Activated CD4-positive, alpha-beta memory T cell treated with anti-CD3 and anti-CD28 coated beads, Interleukin-2, amount 10 ng/mL, durations not matched to agents 7 days and 5 days (primary cell): ENCODE measurements around the gene ING3. TPM values are rescaled to one million over a fixed set of nuclear protein-coding genes. Genes with fewer than 3 reads are reported as not detected.
A peak's percentile ranks its signal among the peaks of the same experiment; 100 is the strongest.

Source experiments
- CTCF ChIA-PET: fragments of 350-600 bp; sonication (Branson Sonifier 250); formaldehyde crosslinking; loops from one replicate; lab custom pipeline; 2021; ENCODE audit warnings: antibody characterized with exemption, inconsistent platforms; lab: Charles Lee
- POLR2A ChIA-PET: fragments of 350-600 bp; sonication (Branson Sonifier 250); formaldehyde crosslinking; loops from one replicate; lab custom pipeline; 2021; ENCODE audit warnings: antibody characterized with exemption; lab: Charles Lee
- DNase-seq: peaks from one replicate; pipeline ENCODE4 v3.0.0-alpha.2; 2020
- H3K27ac Mint-ChIP-seq: one replicate; pipeline ENCODE4 v1.8.0; 2021; ENCODE audit warnings: mild to moderate bottlenecking, mixed read lengths
- H3K27me3 Mint-ChIP-seq: one replicate; pipeline ENCODE4 v1.8.0; 2021; ENCODE audit warnings: mixed read lengths
- H3K36me3 Mint-ChIP-seq: one replicate; pipeline ENCODE4 v1.8.0; 2021; ENCODE audit warnings: low read depth, mixed read lengths
- H3K4me1 Mint-ChIP-seq: one replicate; pipeline ENCODE4 v1.8.0; 2021; ENCODE audit warnings: mixed read lengths
- H3K4me3 Mint-ChIP-seq: one replicate; pipeline ENCODE4 v1.8.0; 2021; ENCODE audit warnings: mild to moderate bottlenecking, mixed read lengths
- H3K9me3 Mint-ChIP-seq: one replicate; pipeline ENCODE4 v1.8.0; 2021; ENCODE audit warnings: mixed read lengths
- total RNA-seq, 2 experiments: library from RNA; stranded (reverse); gene quantifications; one replicate each; pipeline ENCODE4 v1.2.3, GENCODE V29; 2021

ING3 gene
- total RNA-seq, 2 experiments from 2014 or later, result 22.2 to 26.5 TPM

DNA sequence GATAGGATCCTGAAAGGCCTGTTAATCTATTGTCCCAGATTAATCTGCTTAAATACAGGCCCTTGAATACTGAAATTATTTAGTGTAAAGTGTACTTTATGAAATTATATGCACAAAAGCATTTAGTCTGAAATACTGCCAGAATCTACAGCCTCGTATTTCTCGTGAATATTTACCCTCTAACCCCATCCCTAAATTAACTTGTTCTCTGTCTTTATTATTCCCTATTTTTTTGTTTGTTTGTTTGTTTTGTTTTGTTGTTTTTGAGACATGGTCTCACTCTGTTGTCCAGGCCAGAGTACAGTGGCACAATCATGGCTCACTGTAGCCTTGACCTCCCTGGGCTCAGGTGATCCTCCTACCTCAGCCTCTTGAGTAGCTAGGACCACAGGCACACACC, 35.3 kb downstream of the ING3 start:
- Mint-ChIP-seq H3K36me3 (no peaks in the 10 kb centered on the region), H3K4me3 (no peak overlapping the region), H3K4me1 (peaks cover 43% of the 10 kb centered on the region), H3K27ac (no peak overlapping the region), H3K9me3 (no peaks in the 10 kb centered on the region), H3K27me3 (peaks cover 41% of the 10 kb centered on the region)
- CTCF ChIA-PET, result interaction anchor here (1.2 to 4.6 kb wide), 4 partner anchors 12 to 122 kb away, joined by 3 to 39 read pairs (median 10); partner anchors contain the start of gene ING3
- POLR2A ChIA-PET, result no interaction called here
- DNase-seq, result no peak

DNA sequence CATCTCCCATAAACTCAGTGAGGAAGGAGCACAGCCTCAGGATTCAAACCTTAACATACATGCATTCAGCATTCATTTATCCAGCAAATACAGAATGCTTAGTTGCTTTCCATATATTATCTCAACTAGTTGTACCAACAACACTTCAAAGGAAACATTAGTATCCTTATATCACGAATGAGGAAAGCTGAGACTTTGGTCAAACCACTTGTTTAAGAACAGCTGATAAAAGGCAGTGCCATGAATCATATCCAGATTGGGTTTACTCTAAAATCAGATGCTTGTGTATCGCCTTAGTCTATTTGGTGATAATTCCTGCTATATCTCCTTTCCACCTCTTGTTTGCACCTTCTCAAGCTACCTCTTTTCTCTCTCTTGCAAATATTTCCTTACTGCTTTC, 36.1 kb downstream of the ING3 start:
- no peak for DNase-seq
- ChIA-PET CTCF (interaction anchor here (1.0 to 4.6 kb wide), 14 partner anchors 8 to 344 kb away, joined by 3 to 39 read pairs (median 4); partner anchors contain the start of gene ING3), POLR2A (interaction anchor here (0.8 to 1.2 kb wide), 2 partner anchors 35 to 95 kb away, joined by 3 to 4 read pairs; no protein-coding TSS in a partner anchor)
- Mint-ChIP-seq H3K9me3 (no peaks in the 10 kb centered on the region), H3K4me3 (no peak overlapping the region), H3K36me3 (no peaks in the 10 kb centered on the region), H3K27me3 (peaks cover 44% of the 10 kb centered on the region), H3K27ac (no peak overlapping the region), H3K4me1 (peaks cover 37% of the 10 kb centered on the region)

DNA sequence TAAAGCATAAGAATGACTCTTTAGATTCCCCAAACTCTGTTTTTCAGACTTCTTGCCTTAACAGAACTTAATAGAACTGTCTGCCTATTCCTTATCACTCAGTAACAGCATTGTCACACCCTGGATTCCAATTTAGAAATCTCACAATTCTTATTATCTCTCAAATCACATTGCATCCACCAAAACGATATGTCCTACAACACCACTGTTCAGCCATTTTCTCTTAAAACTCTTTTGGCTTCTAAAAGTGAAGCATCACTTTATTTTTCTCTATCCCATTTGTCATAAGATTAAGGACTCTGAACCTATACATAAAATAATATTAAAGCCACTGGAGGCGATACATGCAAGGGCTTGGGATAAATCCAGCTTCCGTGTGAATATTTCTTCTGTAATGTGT, 36.7 kb downstream of the ING3 start:
- ChIA-PET CTCF (interaction anchor here (0.7 to 4.6 kb wide), 23 partner anchors 8 to 1007 kb away, joined by 3 to 39 read pairs (median 4); partner anchors contain the start of gene ING3), POLR2A (interaction anchor here (0.8 to 1.2 kb wide), 3 partner anchors 36 to 94 kb away, joined by 3 to 4 read pairs (median 3); no protein-coding TSS in a partner anchor)
- DNase-seq, result no peak
- H3K36me3 Mint-ChIP-seq, result no peaks in the 10 kb centered on the region
- no peak overlapping the region for H3K4me3 Mint-ChIP-seq
- no peak overlapping the region for H3K27ac Mint-ChIP-seq
- H3K4me1 Mint-ChIP-seq, result peaks cover 30% of the 10 kb centered on the region
- no peaks in the 10 kb centered on the region for H3K9me3 Mint-ChIP-seq
- peaks cover 47% of the 10 kb centered on the region for H3K27me3 Mint-ChIP-seq

- ChIA-PET CTCF (interaction anchor here (0.7 to 4.6 kb wide), 23 partner anchors 8 to 1007 kb away, joined by 3 to 39 read pairs (median 4); partner anchors contain the start of gene ING3), POLR2A (interaction anchor here (0.8 to 1.2 kb wide), 3 partner anchors 36 to 93 kb away, joined by 3 to 4 read pairs (median 3); no protein-coding TSS in a partner anchor)
- Mint-ChIP-seq H3K36me3 (no peaks in the 10 kb centered on the region), H3K9me3 (no peaks in the 10 kb centered on the region), H3K4me3 (peak overlapping the region; percentile 65), H3K27ac (no peak overlapping the region), H3K4me1 (peaks cover 24% of the 10 kb centered on the region), H3K27me3 (peaks cover 50% of the 10 kb centered on the region)
- peak; percentile 89 for DNase-seq
These were observed 37.4 kb downstream of the ING3 start for GRCh38 chr7:120987683-120988590.

DNA sequence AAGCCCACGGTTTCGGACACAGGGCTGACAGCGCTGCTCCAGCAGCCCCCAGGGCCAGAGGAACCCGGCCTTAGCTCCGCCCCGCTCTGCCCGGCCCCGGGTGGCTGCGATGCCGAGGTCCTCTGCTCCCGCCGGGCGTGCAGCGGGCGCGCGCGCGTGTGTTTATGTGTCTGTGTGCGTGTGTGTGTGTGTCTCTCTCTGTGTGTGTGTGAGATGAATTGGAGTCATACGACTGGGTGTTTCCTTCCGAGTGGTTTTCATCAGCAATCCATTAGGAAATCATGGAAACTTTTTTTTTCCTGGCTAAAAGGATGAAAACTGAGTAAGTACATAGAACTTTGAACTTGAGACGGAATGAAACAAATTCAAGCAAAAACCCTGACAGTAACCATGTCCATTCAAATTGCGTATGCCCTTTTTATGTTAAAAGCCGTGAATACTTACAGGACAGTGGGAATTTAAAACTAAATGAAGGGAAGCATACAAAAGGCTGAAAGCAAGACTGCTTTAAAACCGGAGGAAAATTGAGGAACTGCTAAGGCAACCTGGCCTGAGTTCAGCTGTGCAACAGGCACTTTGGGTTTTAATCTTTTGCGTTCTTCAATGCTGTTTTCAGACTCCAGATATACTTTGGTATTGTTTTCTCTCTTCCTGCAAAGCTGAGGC, 38.1 kb downstream of the ING3 start, which contains the start of gene CPED1:
CPED1 (plus strand) TSS at position 121 of the 666 bp plus-strand sequence. CDS start 911 bp downstream, outside the sequence.
- CTCF ChIA-PET, result interaction anchor here (0.7 to 4.6 kb wide), 15 partner anchors 10 to 120 kb away, joined by 3 to 39 read pairs (median 4); partner anchors contain the start of gene ING3
- H3K4me1 Mint-ChIP-seq, result peaks cover 23% of the 10 kb centered on the region
- DNase-seq, result peak; percentile 38
- peak within 1 kb of the TSS; percentile 65 for H3K4me3 Mint-ChIP-seq
- POLR2A ChIA-PET, result interaction anchor here (1.0 to 1.6 kb wide), 2 partner anchors 38 to 88 kb away, joined by 3 to 7 read pairs; partner anchors contain the start of gene ING3
- no peaks in the 10 kb centered on the region for H3K9me3 Mint-ChIP-seq
- H3K27ac Mint-ChIP-seq, result no peak within 1 kb of the TSS
- H3K27me3 Mint-ChIP-seq, result peaks cover 53% of the 10 kb centered on the region
- no peaks in the 10 kb centered on the region for H3K36me3 Mint-ChIP-seq

GRCh38 chr7:120989257-120990220, 39.0 kb downstream of the ING3 start:
- no peak for DNase-seq
- H3K27me3 Mint-ChIP-seq, result peaks cover 55% of the 10 kb centered on the region
- no peaks in the 10 kb centered on the region for H3K36me3 Mint-ChIP-seq
- peaks cover 23% of the 10 kb centered on the region for H3K4me1 Mint-ChIP-seq
- H3K4me3 Mint-ChIP-seq, result peak overlapping the region; percentile 65
- ChIA-PET POLR2A (interaction anchor here (1.6 kb wide), 1 partner anchor 39 kb away, joined by 7 read pairs; the partner anchor contains the start of gene ING3), CTCF (interaction anchor here (0.6 to 2.5 kb wide), 6 partner anchors 35 to 147 kb away, joined by 3 to 12 read pairs (median 4); partner anchors contain the start of gene ING3)
- no peak overlapping the region for H3K27ac Mint-ChIP-seq
- H3K9me3 Mint-ChIP-seq, result no peaks in the 10 kb centered on the region

- H3K36me3 Mint-ChIP-seq, result no peaks in the 10 kb centered on the region
- ChIA-PET POLR2A (no interaction called here), CTCF (interaction anchor here (0.6 to 2.3 kb wide), 2 partner anchors 91 to 148 kb away, joined by 3 to 12 read pairs; no protein-coding TSS in a partner anchor)
- H3K9me3 Mint-ChIP-seq, result no peaks in the 10 kb centered on the region
- no peak for DNase-seq
- peaks cover 23% of the 10 kb centered on the region for H3K4me1 Mint-ChIP-seq
- no peak overlapping the region for H3K4me3 Mint-ChIP-seq
- H3K27me3 Mint-ChIP-seq, result peaks cover 55% of the 10 kb centered on the region
- no peak overlapping the region for H3K27ac Mint-ChIP-seq
These were observed 40.0 kb downstream of the ING3 start for GRCh38 chr7:120990468-120991118.

- ChIA-PET POLR2A (no interaction called here), CTCF (interaction anchor here (2.3 kb wide), 1 partner anchor 91 kb away, joined by 12 read pairs; no protein-coding TSS in a partner anchor)
- H3K27ac Mint-ChIP-seq, result no peak overlapping the region
- H3K27me3 Mint-ChIP-seq, result peaks cover 56% of the 10 kb centered on the region
- H3K4me1 Mint-ChIP-seq, result peaks cover 25% of the 10 kb centered on the region
- no peaks in the 10 kb centered on the region for H3K36me3 Mint-ChIP-seq
- no peak for DNase-seq
- no peak overlapping the region for H3K4me3 Mint-ChIP-seq
- no peaks in the 10 kb centered on the region for H3K9me3 Mint-ChIP-seq
These were observed 40.6 kb downstream of the ING3 start for GRCh38 chr7:120991161-120991560.

- H3K27me3 Mint-ChIP-seq, result peaks cover 52% of the 10 kb centered on the region
- H3K27ac Mint-ChIP-seq, result no peak overlapping the region
- POLR2A ChIA-PET, result no interaction called here
- peaks cover 27% of the 10 kb centered on the region for H3K4me1 Mint-ChIP-seq
- H3K9me3 Mint-ChIP-seq, result no peaks in the 10 kb centered on the region
- no peak overlapping the region for H3K4me3 Mint-ChIP-seq
- CTCF ChIA-PET, result no interaction called here
- DNase-seq, result no peak
- no peaks in the 10 kb centered on the region for H3K36me3 Mint-ChIP-seq
These were observed 41.0 kb downstream of the ING3 start for GRCh38 chr7:120991581-120991980.

GRCh38 chr7:120992272-120992964, 41.8 kb downstream of the ING3 start:
- Mint-ChIP-seq H3K27me3 (peaks cover 48% of the 10 kb centered on the region), H3K4me3 (no peak overlapping the region), H3K27ac (no peak overlapping the region), H3K36me3 (no peaks in the 10 kb centered on the region), H3K9me3 (no peaks in the 10 kb centered on the region), H3K4me1 (peaks cover 27% of the 10 kb centered on the region)
- CTCF ChIA-PET, result no interaction called here
- DNase-seq, result no peak
- POLR2A ChIA-PET, result no interaction called here
